Cortex of kidney (tissue), 1 donor: ENCODE results near the gene SH3D21.

Source experiments
- DNase-seq: peaks from one replicate; lab custom pipeline; 2025; lab: John Stamatoyannopoulos, UW

The SH3D21 gene

GRCh38 chr1:36306210-36306901 is at the start of gene SH3D21:
Gene SH3D21 (plus strand): TSS chr1:36306368. CDS start chr1:36306421, 53 bp downstream.
- no peak for DNase-seq

GRCh38 chr1:36256558-36257374 is 49.4 kb upstream of the SH3D21 start:
- DNase-seq: no peak

GRCh38 chr1:36257375-36257767 is 48.8 kb upstream of the SH3D21 start:
- no peak for DNase-seq

GRCh38 chr1:36258960-36259344 is 47.2 kb upstream of the SH3D21 start:
- no peak for DNase-seq

GRCh38 chr1:36268981-36269380 is 37.2 kb upstream of the SH3D21 start:
- DNase-seq: no peak

GRCh38 chr1:36269408-36269838 is 36.7 kb upstream of the SH3D21 start:
- no peak for DNase-seq

- no peak for DNase-seq
Measured at GRCh38 chr1:36273024-36273423, 33.1 kb upstream of the SH3D21 start.

- DNase-seq: no peak
Measured at GRCh38 chr1:36274201-36274600, 32.0 kb upstream of the SH3D21 start.

- DNase-seq: no peak
Measured at GRCh38 chr1:36276688-36277087, 29.5 kb upstream of the SH3D21 start.

- no peak for DNase-seq
Measured at GRCh38 chr1:36279110-36279788, 26.9 kb upstream of the SH3D21 start.

GRCh38 chr1:36279789-36280296 is 26.3 kb upstream of the SH3D21 start:
- DNase-seq: no peak

GRCh38 chr1:36284061-36284460 is 22.1 kb upstream of the SH3D21 start:
- DNase-seq: no peak

GRCh38 chr1:36284517-36284916 is 21.7 kb upstream of the SH3D21 start:
- DNase-seq: no peak

- no peak for DNase-seq
Measured at GRCh38 chr1:36285443-36286101, 20.6 kb upstream of the SH3D21 start.

- no peak for DNase-seq
Measured at GRCh38 chr1:36286802-36287201, 19.4 kb upstream of the SH3D21 start.

GRCh38 chr1:36287595-36287994 is 18.6 kb upstream of the SH3D21 start:
- DNase-seq: no peak

- DNase-seq: no peak
Measured at GRCh38 chr1:36295390-36295789, 10.8 kb upstream of the SH3D21 start.

- no peak for DNase-seq
Measured at GRCh38 chr1:36297062-36297461, 9.1 kb upstream of the SH3D21 start.

GRCh38 chr1:36298640-36299039 is 7.5 kb upstream of the SH3D21 start:
- DNase-seq: no peak

GRCh38 chr1:36300526-36300925 is 5.6 kb upstream of the SH3D21 start:
- no peak for DNase-seq

GRCh38 chr1:36301220-36301619 is 4.9 kb upstream of the SH3D21 start:
- no peak for DNase-seq

- no peak for DNase-seq
Measured at GRCh38 chr1:36303244-36303643, 2.9 kb upstream of the SH3D21 start.
